Measurements from ENCODE around the gene MAP2K3. TPM values are rescaled to one million over a fixed set of nuclear protein-coding genes. Genes with fewer than 3 reads are reported as not detected.

MAP2K3 gene
- total and polyA plus RNA-seq, 2 experiments from 2014 or later, result 18.4 to 42.5 TPM

GRCh38 chr17:21360048-21360447 is 75.5 kb downstream of the MAP2K3 start:
- Histone ChIP-seq H3K27me3 (no peaks in the 10 kb centered on the region), H3K27ac (no peak overlapping the region), H3K4me3 (no peak overlapping the region), H3K36me3 (no peaks in the 10 kb centered on the region), H3K4me1 (ENCODE audit: low read depth) (peaks cover 45% of the 10 kb centered on the region), H3K9me3 (ENCODE audit: low read depth) (no peaks in the 10 kb centered on the region)
- TF ChIP-seq, protein P1, sequence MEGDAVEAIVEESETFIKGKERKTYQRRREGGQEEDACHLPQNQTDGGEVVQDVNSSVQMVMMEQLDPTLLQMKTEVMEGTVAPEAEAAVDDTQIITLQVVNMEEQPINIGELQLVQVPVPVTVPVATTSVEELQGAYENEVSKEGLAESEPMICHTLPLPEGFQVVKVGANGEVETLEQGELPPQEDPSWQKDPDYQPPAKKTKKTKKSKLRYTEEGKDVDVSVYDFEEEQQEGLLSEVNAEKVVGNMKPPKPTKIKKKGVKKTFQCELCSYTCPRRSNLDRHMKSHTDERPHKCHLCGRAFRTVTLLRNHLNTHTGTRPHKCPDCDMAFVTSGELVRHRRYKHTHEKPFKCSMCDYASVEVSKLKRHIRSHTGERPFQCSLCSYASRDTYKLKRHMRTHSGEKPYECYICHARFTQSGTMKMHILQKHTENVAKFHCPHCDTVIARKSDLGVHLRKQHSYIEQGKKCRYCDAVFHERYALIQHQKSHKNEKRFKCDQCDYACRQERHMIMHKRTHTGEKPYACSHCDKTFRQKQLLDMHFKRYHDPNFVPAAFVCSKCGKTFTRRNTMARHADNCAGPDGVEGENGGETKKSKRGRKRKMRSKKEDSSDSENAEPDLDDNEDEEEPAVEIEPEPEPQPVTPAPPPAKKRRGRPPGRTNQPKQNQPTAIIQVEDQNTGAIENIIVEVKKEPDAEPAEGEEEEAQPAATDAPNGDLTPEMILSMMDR (IDR thresholded peaks at IDR 0.05; ENCODE audit: low read depth, low read length), result no peak
- DNase-seq (ENCODE audit: low read depth in 1 of 2, low spot score in 1 of 2), result no peak

GRCh38 chr17:21361020-21361809 is 76.7 kb downstream of the MAP2K3 start:
- no peak for DNase-seq (ENCODE audit: low read depth in 1 of 2, low spot score in 1 of 2)

DNA sequence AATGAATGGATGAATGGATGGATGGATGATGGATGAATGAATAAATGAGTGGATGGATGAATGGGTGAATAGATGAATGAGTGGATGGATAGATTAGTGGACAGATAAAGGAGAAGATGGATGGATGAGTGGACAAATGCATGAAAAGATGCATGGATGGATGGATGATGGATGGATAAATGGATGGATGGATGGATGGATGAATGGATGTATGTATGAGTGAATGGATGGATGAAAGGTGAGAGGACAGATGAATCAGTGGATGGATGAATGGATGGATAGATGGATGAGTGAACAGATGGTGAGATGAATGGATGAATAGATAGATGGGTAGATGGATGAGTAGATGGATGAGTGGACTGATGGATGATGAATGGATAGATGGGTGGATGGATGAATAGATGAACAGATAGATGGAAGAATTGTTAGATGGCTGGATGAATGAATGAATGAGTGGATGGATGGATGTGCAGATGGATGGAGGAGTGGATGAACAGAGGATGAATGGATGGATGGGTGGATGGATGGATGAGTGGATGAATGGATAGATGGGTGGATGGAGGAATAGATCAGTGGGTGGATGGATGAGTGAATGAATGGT is 77.9 kb downstream of the MAP2K3 start:
- no peaks in the 10 kb centered on the region for H3K9me3 ChIP-seq (ENCODE audit: low read depth)
- no peaks in the 10 kb centered on the region for H3K36me3 ChIP-seq
- no peak overlapping the region for H3K4me3 ChIP-seq
- peaks cover 39% of the 10 kb centered on the region for H3K4me1 ChIP-seq (ENCODE audit: low read depth)
- no peak for DNase-seq (ENCODE audit: low read depth in 1 of 2, low spot score in 1 of 2)
- no peaks in the 10 kb centered on the region for H3K27me3 ChIP-seq
- TF ChIP-seq, protein P1 (IDR thresholded peaks at IDR 0.05; ENCODE audit: low read depth, low read length), result no peak
- no peak overlapping the region for H3K27ac ChIP-seq

More at GRCh38 chr17:21361020-21361809, 76.7 kb downstream of the MAP2K3 start:
- peaks cover 42% of the 10 kb centered on the region for H3K4me1 ChIP-seq (ENCODE audit: low read depth)
- H3K36me3 ChIP-seq, result no peaks in the 10 kb centered on the region
- no peak overlapping the region for H3K27ac ChIP-seq
- TF ChIP-seq, protein P1 (IDR thresholded peaks at IDR 0.05; ENCODE audit: low read depth, low read length), result no peak
- H3K9me3 ChIP-seq (ENCODE audit: low read depth), result no peaks in the 10 kb centered on the region
- no peak overlapping the region for H3K4me3 ChIP-seq
- no peaks in the 10 kb centered on the region for H3K27me3 ChIP-seq

DNA sequence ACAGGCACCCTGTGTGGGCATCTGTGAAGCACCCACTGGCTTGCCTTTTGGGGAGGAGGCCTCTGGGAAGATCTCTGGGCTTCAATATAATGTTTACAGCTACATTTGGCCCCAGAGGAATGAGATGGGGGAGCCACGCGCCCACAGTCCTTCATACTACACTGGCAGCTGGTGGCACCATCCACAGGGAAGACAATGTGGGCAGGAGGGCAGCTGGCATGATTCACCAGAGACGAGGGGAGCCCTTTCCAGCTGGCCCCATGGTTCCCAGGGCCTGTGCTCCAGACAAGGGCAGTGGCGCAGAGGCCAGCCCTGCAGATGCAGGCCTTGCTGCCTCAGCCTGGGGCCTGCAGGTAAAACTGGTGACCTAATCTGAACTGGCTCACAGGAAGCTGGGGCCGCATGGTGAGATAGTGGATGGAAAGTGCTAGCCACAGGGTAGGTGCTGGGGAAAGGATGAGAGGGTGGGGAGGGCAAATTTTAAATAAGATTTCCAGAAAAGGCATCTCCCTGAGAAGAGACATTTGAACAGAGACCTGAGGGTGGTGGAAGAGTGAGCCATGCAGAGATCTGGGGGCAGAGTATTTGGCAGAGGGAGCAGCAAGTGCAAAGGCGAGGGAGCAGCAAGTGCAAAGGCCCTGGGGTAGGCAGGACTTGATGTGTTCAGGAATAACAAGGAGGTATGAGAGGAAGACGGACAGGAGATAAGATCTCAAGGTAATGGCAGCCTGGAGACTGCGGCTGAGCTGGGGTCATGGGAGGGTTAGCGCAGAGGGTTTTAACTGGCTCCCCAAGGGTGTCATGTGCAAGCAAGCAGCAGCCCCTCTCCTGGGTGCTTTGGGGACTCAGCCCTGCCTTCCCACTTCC is 79.5 kb downstream of the MAP2K3 start:
- H3K27me3 ChIP-seq, result no peaks in the 10 kb centered on the region
- H3K4me3 ChIP-seq, result no peak overlapping the region
- TF ChIP-seq, protein P1 (IDR thresholded peaks at IDR 0.05; ENCODE audit: low read depth, low read length), result no peak
- no peak for DNase-seq (ENCODE audit: low read depth in 1 of 2, low spot score in 1 of 2)
- H3K9me3 ChIP-seq (ENCODE audit: low read depth), result no peaks in the 10 kb centered on the region
- no peaks in the 10 kb centered on the region for H3K36me3 ChIP-seq
- H3K27ac ChIP-seq, result no peak overlapping the region
- peaks cover 23% of the 10 kb centered on the region for H3K4me1 ChIP-seq (ENCODE audit: low read depth)

Other genes with a start within 250 kb of the MAP2K3 start
- 256 and 280 TPM in 2 replicates for gene USP22, start 241.7 kb upstream of the MAP2K3 start, total RNA-seq
- gene USP22, start 241.7 kb upstream of the MAP2K3 start, polyA plus RNA-seq, result 153 and 182 TPM in 2 replicates
- 34.2 and 42.6 TPM in 2 replicates for gene DHRS7B, start 157.7 kb upstream of the MAP2K3 start, total RNA-seq
- gene DHRS7B, start 157.7 kb upstream of the MAP2K3 start, polyA plus RNA-seq, result 40.0 and 41.0 TPM in 2 replicates
- 37.9 and 42.9 TPM in 2 replicates for gene TMEM11, start 70.5 kb upstream of the MAP2K3 start, total RNA-seq
- gene TMEM11, start 70.5 kb upstream of the MAP2K3 start, polyA plus RNA-seq, result 91.0 and 92.2 TPM in 2 replicates
- 22.3 and 28.4 TPM in 2 replicates for gene NATD1, start 31.3 kb upstream of the MAP2K3 start, total RNA-seq
- gene NATD1, start 31.3 kb upstream of the MAP2K3 start, polyA plus RNA-seq, result 12.7 and 15.7 TPM in 2 replicates
- 13.4 and 14.0 TPM in 2 replicates for gene KCNJ12, start 91.6 kb downstream of the MAP2K3 start, total RNA-seq
- gene KCNJ12, start 91.6 kb downstream of the MAP2K3 start, polyA plus RNA-seq, result 5.9 and 11.6 TPM in 2 replicates

Data from cardiac muscle cell (in vitro differentiated cells and primary cell).